Calu3 (cell line): ENCODE data around the gene DOCK11. TPM values are rescaled to one million over a fixed set of nuclear protein-coding genes. Genes with fewer than 3 reads are reported as not detected.
"Not testable (repeated sequence)": the region's sequence is repeated elsewhere in the genome, so short reads cannot be mapped to it uniquely, and the experiment has no call there.

Experiments used
- BruUV-seq: library from RNA; stranded (reverse); fragments of 400-500 nt; replicated peaks from 2 replicates; lab custom pipeline; 2021; lab: Mats Ljungman, UMichigan
- CTCF ChIA-PET: fragments of 300-600 bp; sonication (Branson Sonifier 250); formaldehyde crosslinking; loops from one replicate; lab custom pipeline; 2022; ENCODE audit warnings: antibody characterized with exemption; lab: Charles Lee
- DNase-seq: peaks from one replicate; pipeline ENCODE4 v3.0.0; 2022
- H3K27ac Mint-ChIP-seq: one replicate; pipeline ENCODE4 v1.8.0; 2022; ENCODE audit warnings: mixed read lengths; ENCODE audit not compliant: unreplicated experiment
- H3K27me3 Mint-ChIP-seq: one replicate; pipeline ENCODE4 v1.8.0; 2022; ENCODE audit warnings: mixed read lengths; ENCODE audit not compliant: unreplicated experiment
- H3K36me3 Mint-ChIP-seq: one replicate; pipeline ENCODE4 v1.8.0; 2022; ENCODE audit warnings: mild to moderate bottlenecking, moderate library complexity, mixed read lengths; ENCODE audit not compliant: insufficient read depth, unreplicated experiment
- H3K4me1 Mint-ChIP-seq: one replicate; pipeline ENCODE4 v1.8.0; 2022; ENCODE audit warnings: mild to moderate bottlenecking, low read depth, mixed read lengths; ENCODE audit not compliant: unreplicated experiment
- H3K4me3 Mint-ChIP-seq: one replicate; pipeline ENCODE4 v1.8.0; 2022; ENCODE audit warnings: mild to moderate bottlenecking, low read depth, moderate library complexity, mixed read lengths; ENCODE audit not compliant: unreplicated experiment
- H3K9me3 Mint-ChIP-seq: one replicate; pipeline ENCODE4 v1.8.0; 2022; ENCODE audit warnings: low read depth, mixed read lengths; ENCODE audit not compliant: unreplicated experiment
- intact Hi-C: fragments of 100-400 bp; cut with micrococcal nuclease; formaldehyde crosslinking; loops from one replicate; pipeline ENCODE4 v1.10.0; 2022; ENCODE audit not compliant: unreplicated experiment
- total RNA-seq: library from RNA; stranded (reverse); gene quantifications from 2 replicates; pipeline ENCODE4 v1.2.3, GENCODE V29; 2022
- TF ChIP-seq, protein P1 (sequence below): fragments of 200-600 bp; IDR thresholded peaks from one replicate; pipeline ENCODE4 v1.8.0; 2022; ENCODE audit warnings: antibody characterized with exemption; ENCODE audit not compliant: unreplicated experiment

Gene DOCK11
- total RNA-seq, 1 experiment from 2014 or later, result 1.9 TPM

DNA sequence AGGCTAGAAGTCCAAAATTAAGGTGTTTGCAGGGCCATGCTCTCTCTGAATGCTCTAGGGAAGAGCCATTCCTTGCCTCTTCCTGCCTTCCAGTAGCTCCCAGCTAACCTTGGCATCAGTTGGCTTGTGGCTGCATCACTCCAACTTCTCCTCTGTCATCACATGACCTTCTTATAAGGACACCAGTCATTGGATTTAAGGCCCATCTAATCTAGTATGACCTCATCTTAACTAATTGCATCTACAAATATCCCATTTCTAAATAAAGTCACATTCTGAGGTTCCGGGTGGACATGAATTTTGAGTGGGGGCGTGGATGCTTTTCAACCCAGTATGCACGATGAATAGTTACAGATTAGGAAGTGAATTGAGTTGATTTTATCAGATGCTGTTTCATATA, 89.7 kb downstream of the DOCK11 start:
- no peak for DNase-seq
- H3K27ac Mint-ChIP-seq, result no peak overlapping the region
- H3K9me3 Mint-ChIP-seq, result no peaks in the 10 kb centered on the region
- H3K4me3 Mint-ChIP-seq, result no peak overlapping the region
- H3K36me3 Mint-ChIP-seq, result no peaks in the 10 kb centered on the region
- intact Hi-C loops, result no loop called here
- CTCF ChIA-PET, result no interaction called here
- TF ChIP-seq, protein P1, sequence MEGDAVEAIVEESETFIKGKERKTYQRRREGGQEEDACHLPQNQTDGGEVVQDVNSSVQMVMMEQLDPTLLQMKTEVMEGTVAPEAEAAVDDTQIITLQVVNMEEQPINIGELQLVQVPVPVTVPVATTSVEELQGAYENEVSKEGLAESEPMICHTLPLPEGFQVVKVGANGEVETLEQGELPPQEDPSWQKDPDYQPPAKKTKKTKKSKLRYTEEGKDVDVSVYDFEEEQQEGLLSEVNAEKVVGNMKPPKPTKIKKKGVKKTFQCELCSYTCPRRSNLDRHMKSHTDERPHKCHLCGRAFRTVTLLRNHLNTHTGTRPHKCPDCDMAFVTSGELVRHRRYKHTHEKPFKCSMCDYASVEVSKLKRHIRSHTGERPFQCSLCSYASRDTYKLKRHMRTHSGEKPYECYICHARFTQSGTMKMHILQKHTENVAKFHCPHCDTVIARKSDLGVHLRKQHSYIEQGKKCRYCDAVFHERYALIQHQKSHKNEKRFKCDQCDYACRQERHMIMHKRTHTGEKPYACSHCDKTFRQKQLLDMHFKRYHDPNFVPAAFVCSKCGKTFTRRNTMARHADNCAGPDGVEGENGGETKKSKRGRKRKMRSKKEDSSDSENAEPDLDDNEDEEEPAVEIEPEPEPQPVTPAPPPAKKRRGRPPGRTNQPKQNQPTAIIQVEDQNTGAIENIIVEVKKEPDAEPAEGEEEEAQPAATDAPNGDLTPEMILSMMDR, result no peak
- no peaks in the 10 kb centered on the region for H3K4me1 Mint-ChIP-seq
- BruUV-seq, result no TSS peak
- H3K27me3 Mint-ChIP-seq, result peaks cover 14% of the 10 kb centered on the region

DNA sequence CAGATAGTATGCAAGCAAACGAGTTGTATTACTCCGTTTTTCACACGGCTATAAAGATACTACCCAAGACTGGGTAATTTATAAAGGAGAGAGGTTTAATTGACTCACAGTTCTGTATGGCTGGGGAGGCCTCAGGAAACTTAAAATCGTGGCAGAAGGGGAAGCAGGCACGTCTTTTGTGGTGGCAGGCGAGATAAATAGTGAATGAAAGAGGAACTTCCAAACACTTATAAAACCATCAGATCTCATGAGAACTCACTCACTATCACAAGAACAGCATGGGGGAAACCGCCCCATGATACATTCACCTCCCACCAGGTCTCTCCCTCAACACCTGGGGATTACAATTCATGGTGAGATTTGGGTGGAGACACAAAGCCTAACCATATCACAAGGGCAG, 90.6 kb downstream of the DOCK11 start:
- CTCF ChIA-PET, BruUV-seq, H3K4me1 Mint-ChIP-seq, DNase-seq, H3K27ac Mint-ChIP-seq, intact Hi-C loops, H3K36me3 Mint-ChIP-seq, H3K9me3 Mint-ChIP-seq, H3K4me3 Mint-ChIP-seq: not testable (repeated sequence)
- H3K27me3 Mint-ChIP-seq, result peaks cover 14% of the 10 kb centered on the region

DNA sequence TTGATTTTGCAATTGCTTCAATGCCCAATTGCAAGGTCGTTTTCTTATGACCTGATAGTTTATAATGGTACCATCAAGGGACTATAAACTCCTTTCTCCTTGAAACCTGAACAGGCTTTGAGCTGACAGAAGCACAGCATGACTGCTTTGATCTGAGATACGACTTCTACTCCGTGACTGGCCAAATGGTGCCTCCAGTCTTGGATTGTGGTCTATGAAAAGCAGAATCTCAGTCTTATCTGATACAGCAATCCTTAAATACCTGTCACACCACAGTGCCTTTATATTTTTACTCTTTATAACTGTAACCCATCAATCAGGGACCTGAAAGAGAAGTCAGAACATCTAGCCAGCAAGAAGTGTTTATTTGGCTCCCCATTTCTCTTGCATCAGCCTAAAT, 93.1 kb downstream of the DOCK11 start:
- Mint-ChIP-seq H3K4me3 (no peak overlapping the region), H3K36me3 (no peaks in the 10 kb centered on the region), H3K27me3 (peaks cover 14% of the 10 kb centered on the region), H3K27ac (no peak overlapping the region), H3K4me1 (no peaks in the 10 kb centered on the region), H3K9me3 (no peaks in the 10 kb centered on the region)
- CTCF ChIA-PET, result interaction anchor here (0.5 kb wide), 1 partner anchor 583 kb away, joined by 3 read pairs; no protein-coding TSS in a partner anchor
- no peak for DNase-seq
- intact Hi-C loops, result no loop called here
- TF ChIP-seq, protein P1, result no peak
- BruUV-seq, result no TSS peak

DNA sequence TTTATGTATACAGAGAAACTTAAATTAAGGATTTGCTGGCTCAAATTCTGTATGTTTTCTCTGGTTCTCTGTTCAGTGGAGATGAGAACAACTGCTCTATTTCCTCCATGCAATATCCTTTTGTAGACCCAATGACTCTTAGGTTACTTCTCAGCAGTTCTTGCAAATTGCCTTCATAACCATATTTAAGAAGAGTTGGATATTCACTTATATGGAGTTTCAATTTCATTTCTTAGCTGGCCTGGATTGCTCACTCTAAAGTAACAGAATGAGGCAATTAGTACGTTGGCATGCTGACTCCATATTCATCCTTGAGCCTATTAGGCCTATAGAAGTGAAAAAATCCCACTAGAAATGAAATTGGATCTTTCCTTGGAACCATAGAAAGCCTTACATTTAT, 93.6 kb downstream of the DOCK11 start:
- Mint-ChIP-seq H3K27ac (no peak overlapping the region), H3K4me3 (no peak overlapping the region), H3K9me3 (no peaks in the 10 kb centered on the region), H3K4me1 (no peaks in the 10 kb centered on the region), H3K36me3 (no peaks in the 10 kb centered on the region), H3K27me3 (peaks cover 16% of the 10 kb centered on the region)
- no peak for DNase-seq
- CTCF ChIA-PET, result no interaction called here
- no TSS peak for BruUV-seq
- intact Hi-C loops, result no loop called here
- TF ChIP-seq, protein P1, result no peak

DNA sequence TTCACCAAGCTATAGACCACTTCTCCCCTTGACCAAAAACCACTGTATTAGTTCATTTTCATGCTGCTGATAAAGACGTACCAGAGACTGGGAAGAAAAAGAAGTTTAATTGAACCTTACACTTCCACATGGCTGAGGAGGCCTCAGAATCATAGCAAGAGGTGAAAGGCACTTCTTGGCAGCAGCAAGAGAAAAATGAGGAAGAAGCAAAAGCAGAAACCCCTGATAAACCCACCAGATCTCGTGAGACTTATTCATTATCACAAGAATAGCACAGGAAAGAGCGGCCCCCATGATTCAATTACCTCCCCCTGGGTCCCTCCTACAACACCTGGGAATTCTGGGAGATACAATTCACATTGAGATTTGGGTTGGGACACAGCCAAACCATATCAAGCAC, 97.8 kb downstream of the DOCK11 start:
- CTCF ChIA-PET, result no interaction called here
- Mint-ChIP-seq H3K4me3 (no peak overlapping the region), H3K27ac (no peak overlapping the region), H3K36me3 (no peaks in the 10 kb centered on the region), H3K27me3 (peaks cover 24% of the 10 kb centered on the region), H3K4me1 (no peaks in the 10 kb centered on the region), H3K9me3 (no peaks in the 10 kb centered on the region)
- BruUV-seq, result no TSS peak
- TF ChIP-seq, protein P1, result no peak
- intact Hi-C loops, result no loop called here
- no peak for DNase-seq
